GM06990 (cell line): Measurements from ENCODE around the gene C2CD4A.
A peak's percentile ranks its signal among the peaks of the same experiment; 100 is the strongest.

Source experiments
- DNase-seq: peaks from one replicate; pipeline ENCODE4 v3.0.0-alpha.2; 2011; ENCODE audit not compliant: insufficient read length; ENCODE audit errors: extremely low read depth
- H3K27me3 ChIP-seq: replicated peaks from 2 replicates; pipeline ENCODE4 v1.6.0; 2011; ENCODE audit warnings: low read length; ENCODE audit not compliant: control insufficient read depth, insufficient read depth
- H3K36me3 ChIP-seq: 2 replicates; pipeline ENCODE4 v1.5.1; 2011; ENCODE audit warnings: low read length; ENCODE audit not compliant: control insufficient read depth, insufficient read depth
- H3K4me3 ChIP-seq: replicated peaks from 2 replicates; pipeline ENCODE4 v1.5.1; 2011; ENCODE audit warnings: low read depth, mild to moderate bottlenecking, control low read depth, low read length
- CTCF ChIP-seq: IDR thresholded peaks from 2 replicates; pipeline ENCODE4 v1.5.1; 2011; ENCODE audit warnings: low read length, control low read depth, mild to moderate bottlenecking, inconsistent platforms; ENCODE audit not compliant: insufficient read depth, poor library complexity, severe bottlenecking

Gene C2CD4A

DNA sequence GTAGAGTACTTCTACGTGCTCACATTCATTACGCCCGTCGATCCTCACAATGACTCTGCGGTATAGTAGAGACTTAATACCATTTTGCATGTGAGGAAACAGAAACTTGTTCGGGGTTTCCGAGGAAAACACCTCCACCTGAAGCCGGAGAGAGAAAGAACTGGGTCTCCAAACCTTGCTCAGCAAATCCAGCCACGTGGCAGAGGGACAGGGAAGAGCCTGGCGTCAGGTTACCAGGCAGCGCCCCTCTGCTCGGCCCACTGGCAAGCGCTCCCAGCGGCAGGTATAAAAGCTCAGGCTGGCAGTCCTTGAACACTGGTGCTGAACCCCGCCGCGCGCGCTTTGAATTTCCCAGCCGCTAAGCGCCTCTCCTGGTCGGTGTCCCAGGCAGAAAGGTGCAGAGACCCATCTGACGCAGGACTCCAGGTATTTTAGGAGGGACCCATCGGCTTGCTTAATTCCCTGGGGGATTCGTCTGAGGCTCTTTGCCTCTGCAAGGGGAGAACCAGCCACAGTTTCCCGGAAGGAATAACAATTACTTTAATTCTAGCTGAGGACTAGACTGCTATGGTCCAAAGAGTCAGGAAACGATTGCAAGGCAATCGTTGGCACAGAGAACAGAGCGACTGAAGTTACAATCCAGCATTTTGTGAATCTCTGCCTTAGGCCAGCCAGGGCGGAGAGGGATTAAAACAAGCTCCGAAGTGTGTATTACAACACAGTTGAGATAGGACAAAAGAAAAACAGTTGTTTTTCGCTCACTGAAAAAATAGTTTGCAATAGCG, at the start of gene C2CD4A:
Gene C2CD4A (plus strand): TSS at position 315 of the 785 bp plus-strand sequence. CDS start 637 bp downstream, outside the sequence.
- Histone ChIP-seq H3K4me3 (peak within 1 kb of the TSS; percentile 45), H3K36me3 (no peaks in the 10 kb centered on the region), H3K27me3 (peaks cover 1% of the 10 kb centered on the region; the same call in 1 of the 2 replicates)
- DNase-seq: peak; percentile 43
- TF ChIP-seq CTCF: peak; percentile 34

GRCh38 chr15:62020576-62021160, 46.1 kb upstream of the C2CD4A start:
- Histone ChIP-seq H3K27me3 (no peaks in the 10 kb centered on the region), H3K4me3 (no peak overlapping the region), H3K36me3 (no peaks in the 10 kb centered on the region)
- no peak for TF ChIP-seq CTCF
- DNase-seq: no peak

DNA sequence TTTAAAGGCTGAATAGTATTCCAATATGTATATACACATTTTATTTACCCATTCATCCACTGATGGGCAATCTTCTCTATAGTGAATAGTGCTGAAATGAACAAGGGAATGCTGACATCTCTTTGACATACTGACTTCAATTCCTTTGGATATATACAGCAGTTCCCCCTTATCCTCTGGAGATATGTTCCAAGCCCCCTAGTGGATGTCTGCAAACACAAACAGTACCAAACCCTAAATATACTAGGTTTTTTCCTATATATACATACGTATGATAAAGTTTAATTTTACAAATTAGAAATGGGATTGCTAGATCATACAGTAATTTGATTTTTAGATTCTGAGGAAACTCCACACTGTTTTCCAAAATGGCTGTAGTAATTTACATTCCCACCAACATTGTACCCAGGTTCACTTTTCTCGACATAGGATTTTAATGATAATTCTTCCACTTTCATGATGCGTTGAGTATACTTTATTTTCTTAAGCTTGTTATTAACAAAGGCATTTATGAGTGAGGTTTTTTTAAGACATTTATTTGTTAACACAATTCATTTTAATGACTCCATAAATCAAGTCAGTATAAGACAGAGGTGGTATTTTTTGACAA, 44.7 kb upstream of the C2CD4A start:
- H3K27me3 ChIP-seq: no peaks in the 10 kb centered on the region
- H3K4me3 ChIP-seq: no peak overlapping the region
- H3K36me3 ChIP-seq: no peaks in the 10 kb centered on the region
- DNase-seq: no peak
- peak; percentile 29 for TF ChIP-seq CTCF

DNA sequence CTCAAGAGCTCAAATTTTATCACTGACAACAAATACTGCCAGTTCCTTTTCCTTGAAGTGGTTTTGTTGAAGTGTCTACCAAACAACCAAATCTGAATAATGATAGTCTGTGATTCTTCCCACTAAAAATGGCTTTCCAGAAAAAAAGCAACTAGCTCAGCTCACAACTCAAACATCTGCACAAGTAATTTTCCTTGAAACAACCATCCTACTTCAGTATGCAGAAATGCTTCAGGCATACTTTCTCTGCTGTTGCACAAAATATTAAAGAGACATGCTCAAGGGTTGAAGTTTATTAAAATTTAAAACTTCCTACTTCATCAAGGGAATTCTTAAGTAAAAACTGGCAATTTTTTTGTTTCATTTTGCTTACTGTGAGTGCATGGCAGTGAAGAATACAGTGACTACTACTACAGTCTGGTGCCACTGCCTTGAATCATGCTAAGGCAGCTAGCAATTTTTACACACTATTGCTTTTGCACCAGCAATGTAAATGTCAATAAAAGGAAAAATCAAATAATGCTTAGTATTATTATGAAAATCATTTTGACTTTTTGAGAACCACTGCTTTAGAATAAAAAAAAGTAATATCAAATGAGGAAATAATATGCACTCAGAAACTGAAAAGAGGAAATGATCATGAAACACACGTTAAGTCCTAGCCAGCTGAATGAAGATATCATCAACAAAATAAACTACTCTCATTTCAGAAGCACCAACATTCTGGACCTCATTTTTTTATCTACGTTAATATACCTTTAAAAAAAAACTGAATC, 40.1 kb upstream of the C2CD4A start:
- TF ChIP-seq CTCF: no peak
- DNase-seq: no peak
- no peaks in the 10 kb centered on the region for H3K27me3 ChIP-seq
- H3K4me3 ChIP-seq: no peak overlapping the region
- no peaks in the 10 kb centered on the region; the same call in 1 of the 2 replicates for H3K36me3 ChIP-seq

- no peaks in the 10 kb centered on the region for H3K27me3 ChIP-seq
- no peak for DNase-seq
- no peaks in the 10 kb centered on the region; the same call in 1 of the 2 replicates for H3K36me3 ChIP-seq
- no peak for TF ChIP-seq CTCF
- no peak overlapping the region for H3K4me3 ChIP-seq
Measured at GRCh38 chr15:62027263-62027565, 39.6 kb upstream of the C2CD4A start.
